Ovary (tissue), 3 donors: ENCODE measurements around the gene ZNF184.

Source experiments
- CTCF ChIP-seq, 3 donors: fragments of 450-650 bp in 2 of 3; fragments of 200-600 bp in 1 of 3; IDR thresholded peaks; one replicate each; pipeline versions ENCODE4 v1.5.1 to v1.8.0; 2016 to 2022; ENCODE audit warnings: antibody characterized with exemption in 3 of 3, mild to moderate bottlenecking in 1 of 3
- EP300 ChIP-seq: sonication (generic); formaldehyde crosslinking; IDR thresholded peaks from one replicate; pipeline ENCODE4 v1.6.1; 2017; ENCODE audit warnings: antibody characterized with exemption
- donor health status: DM: no; HTN: no; CAD: no.

- TF ChIP-seq CTCF (IDR thresholded peaks at IDR 0.05) (no peak), EP300 (no peak)
These were observed 58.6 kb downstream of the ZNF184 start for GRCh38 chr6:27414300-27414699.
